Measurements from ENCODE around the gene SUB1.

SUB1 gene

GRCh38 chr5:32598260-32598937 is 13.0 kb downstream of the SUB1 start:
- Histone ChIP-seq H3K9me3 (ENCODE audit: control insufficient read depth in 2 of 2, low read length in 2 of 2) (no peaks in the 10 kb centered on the region), H3K27ac (ENCODE audit: low read depth in 2 of 2, low read length in 2 of 2) (no peak overlapping the region), H3K4me1 (ENCODE audit: control insufficient read depth in 2 of 2, insufficient read depth in 2 of 2, low read length in 2 of 2) (no peaks in the 10 kb centered on the region), H3K27me3 (ENCODE audit: control insufficient read depth in 2 of 2, insufficient read depth in 2 of 2, low read length in 2 of 2) (no peaks in the 10 kb centered on the region), H3K36me3 (ENCODE audit: control insufficient read depth in 2 of 2, insufficient read depth in 2 of 2, low read length in 2 of 2) (peaks cover 45 to 55% of the 10 kb centered on the region in 2 donors), H3K4me3 (ENCODE audit: low read length in 2 of 2) (no peak overlapping the region), H3K9ac (ENCODE audit: low read depth in 1 of 2, low read length in 2 of 2) (no peak overlapping the region)

- Histone ChIP-seq H3K36me3 (ENCODE audit: control insufficient read depth in 2 of 2, insufficient read depth in 2 of 2, low read length in 2 of 2) (peaks cover 40 to 53% of the 10 kb centered on the region in 2 donors), H3K9ac (ENCODE audit: low read depth in 1 of 2, low read length in 2 of 2) (no peak overlapping the region), H3K27ac (ENCODE audit: low read depth in 2 of 2, low read length in 2 of 2) (no peak overlapping the region), H3K27me3 (ENCODE audit: control insufficient read depth in 2 of 2, insufficient read depth in 2 of 2, low read length in 2 of 2) (no peaks in the 10 kb centered on the region), H3K9me3 (ENCODE audit: control insufficient read depth in 2 of 2, low read length in 2 of 2) (no peaks in the 10 kb centered on the region), H3K4me1 (ENCODE audit: control insufficient read depth in 2 of 2, insufficient read depth in 2 of 2, low read length in 2 of 2) (no peaks in the 10 kb centered on the region), H3K4me3 (ENCODE audit: low read length in 2 of 2) (no peak overlapping the region)
Observed at GRCh38 chr5:32598997-32599549, 13.7 kb downstream of the SUB1 start.

- Histone ChIP-seq H3K9me3 (ENCODE audit: control insufficient read depth in 2 of 2, low read length in 2 of 2) (no peaks in the 10 kb centered on the region), H3K36me3 (ENCODE audit: control insufficient read depth in 2 of 2, insufficient read depth in 2 of 2, low read length in 2 of 2) (peaks cover 36 to 45% of the 10 kb centered on the region in 2 donors), H3K27ac (ENCODE audit: low read depth in 2 of 2, low read length in 2 of 2) (no peak overlapping the region), H3K9ac (ENCODE audit: low read depth in 1 of 2, low read length in 2 of 2) (no peak overlapping the region), H3K27me3 (ENCODE audit: control insufficient read depth in 2 of 2, insufficient read depth in 2 of 2, low read length in 2 of 2) (no peaks in the 10 kb centered on the region), H3K4me3 (ENCODE audit: low read length in 2 of 2) (no peak overlapping the region), H3K4me1 (ENCODE audit: control insufficient read depth in 2 of 2, insufficient read depth in 2 of 2, low read length in 2 of 2) (no peaks in the 10 kb centered on the region)
Observed at GRCh38 chr5:32600054-32600622, 14.8 kb downstream of the SUB1 start.

GRCh38 chr5:32601623-32602295 is 16.4 kb downstream of the SUB1 start:
- H3K9me3 ChIP-seq (ENCODE audit: control insufficient read depth in 2 of 2, low read length in 2 of 2) = no peaks in the 10 kb centered on the region
- H3K4me3 ChIP-seq (ENCODE audit: low read length in 2 of 2) = no peak overlapping the region
- H3K4me1 ChIP-seq (ENCODE audit: control insufficient read depth in 2 of 2, insufficient read depth in 2 of 2, low read length in 2 of 2) = no peaks in the 10 kb centered on the region
- no peak overlapping the region for H3K9ac ChIP-seq (ENCODE audit: low read depth in 1 of 2, low read length in 2 of 2)
- no peaks in the 10 kb centered on the region for H3K27me3 ChIP-seq (ENCODE audit: control insufficient read depth in 2 of 2, insufficient read depth in 2 of 2, low read length in 2 of 2)
- peaks cover 31 to 35% of the 10 kb centered on the region in 2 donors for H3K36me3 ChIP-seq (ENCODE audit: control insufficient read depth in 2 of 2, insufficient read depth in 2 of 2, low read length in 2 of 2)
- H3K27ac ChIP-seq (ENCODE audit: low read depth in 2 of 2, low read length in 2 of 2) = no peak overlapping the region

- Histone ChIP-seq H3K4me1 (ENCODE audit: control insufficient read depth in 2 of 2, insufficient read depth in 2 of 2, low read length in 2 of 2) (no peaks in the 10 kb centered on the region), H3K9me3 (ENCODE audit: control insufficient read depth in 2 of 2, low read length in 2 of 2) (no peaks in the 10 kb centered on the region), H3K4me3 (ENCODE audit: low read length in 2 of 2) (no peak overlapping the region), H3K36me3 (ENCODE audit: control insufficient read depth in 2 of 2, insufficient read depth in 2 of 2, low read length in 2 of 2) (peaks cover 24 to 28% of the 10 kb centered on the region in 2 donors), H3K27me3 (ENCODE audit: control insufficient read depth in 2 of 2, insufficient read depth in 2 of 2, low read length in 2 of 2) (no peaks in the 10 kb centered on the region), H3K9ac (ENCODE audit: low read depth in 1 of 2, low read length in 2 of 2) (no peak overlapping the region), H3K27ac (ENCODE audit: low read depth in 2 of 2, low read length in 2 of 2) (no peak overlapping the region)
Observed at GRCh38 chr5:32602906-32603305, 17.5 kb downstream of the SUB1 start.

GRCh38 chr5:32604800-32605765 is 19.7 kb downstream of the SUB1 start:
- Histone ChIP-seq H3K36me3 (ENCODE audit: control insufficient read depth in 2 of 2, insufficient read depth in 2 of 2, low read length in 2 of 2) (peaks cover 9 to 15% of the 10 kb centered on the region in 2 donors), H3K9ac (ENCODE audit: low read depth in 1 of 2, low read length in 2 of 2) (no peak overlapping the region), H3K4me3 (ENCODE audit: low read length in 2 of 2) (no peak overlapping the region), H3K27ac (ENCODE audit: low read depth in 2 of 2, low read length in 2 of 2) (no peak overlapping the region), H3K4me1 (ENCODE audit: control insufficient read depth in 2 of 2, insufficient read depth in 2 of 2, low read length in 2 of 2) (no peaks in the 10 kb centered on the region), H3K9me3 (ENCODE audit: control insufficient read depth in 2 of 2, low read length in 2 of 2) (no peaks in the 10 kb centered on the region), H3K27me3 (ENCODE audit: control insufficient read depth in 2 of 2, insufficient read depth in 2 of 2, low read length in 2 of 2) (no peaks in the 10 kb centered on the region)

- no peaks in the 10 kb centered on the region for H3K9me3 ChIP-seq (ENCODE audit: control insufficient read depth in 2 of 2, low read length in 2 of 2)
- no peaks in the 10 kb centered on the region for H3K4me1 ChIP-seq (ENCODE audit: control insufficient read depth in 2 of 2, insufficient read depth in 2 of 2, low read length in 2 of 2)
- peaks cover 6 to 15% of the 10 kb centered on the region in 2 donors for H3K36me3 ChIP-seq (ENCODE audit: control insufficient read depth in 2 of 2, insufficient read depth in 2 of 2, low read length in 2 of 2)
- H3K9ac ChIP-seq (ENCODE audit: low read depth in 1 of 2, low read length in 2 of 2) = no peak overlapping the region
- no peak overlapping the region for H3K4me3 ChIP-seq (ENCODE audit: low read length in 2 of 2)
- H3K27ac ChIP-seq (ENCODE audit: low read depth in 2 of 2, low read length in 2 of 2) = no peak overlapping the region
- no peaks in the 10 kb centered on the region for H3K27me3 ChIP-seq (ENCODE audit: control insufficient read depth in 2 of 2, insufficient read depth in 2 of 2, low read length in 2 of 2)
Observed at GRCh38 chr5:32605766-32606152, 20.4 kb downstream of the SUB1 start.

GRCh38 chr5:32612134-32612888 is 27.0 kb downstream of the SUB1 start:
- H3K4me3 ChIP-seq (ENCODE audit: low read length in 2 of 2) = peak overlapping the region; percentile 4 to 42
- no peaks in the 10 kb centered on the region for H3K9me3 ChIP-seq (ENCODE audit: control insufficient read depth in 2 of 2, low read length in 2 of 2)
- H3K27ac ChIP-seq (ENCODE audit: low read depth in 2 of 2, low read length in 2 of 2) = peak overlapping the region in 1 of 2 donors; percentile 15
- no peak overlapping the region for H3K9ac ChIP-seq (ENCODE audit: low read depth in 1 of 2, low read length in 2 of 2)
- H3K27me3 ChIP-seq (ENCODE audit: control insufficient read depth in 2 of 2, insufficient read depth in 2 of 2, low read length in 2 of 2) = no peaks in the 10 kb centered on the region
- no peaks in the 10 kb centered on the region for H3K36me3 ChIP-seq (ENCODE audit: control insufficient read depth in 2 of 2, insufficient read depth in 2 of 2, low read length in 2 of 2)
- H3K4me1 ChIP-seq (ENCODE audit: control insufficient read depth in 2 of 2, insufficient read depth in 2 of 2, low read length in 2 of 2) = peaks cover 3 to 10% of the 10 kb centered on the region in 2 donors

GRCh38 chr5:32613050-32613672 is 27.8 kb downstream of the SUB1 start:
- no peaks in the 10 kb centered on the region for H3K9me3 ChIP-seq (ENCODE audit: control insufficient read depth in 2 of 2, low read length in 2 of 2)
- peak overlapping the region in 1 of 2 donors; percentile 15 for H3K27ac ChIP-seq (ENCODE audit: low read depth in 2 of 2, low read length in 2 of 2)
- H3K27me3 ChIP-seq (ENCODE audit: control insufficient read depth in 2 of 2, insufficient read depth in 2 of 2, low read length in 2 of 2) = no peaks in the 10 kb centered on the region
- peaks cover 3 to 10% of the 10 kb centered on the region in 2 donors for H3K4me1 ChIP-seq (ENCODE audit: control insufficient read depth in 2 of 2, insufficient read depth in 2 of 2, low read length in 2 of 2)
- peak overlapping the region; percentile 4 to 42 for H3K4me3 ChIP-seq (ENCODE audit: low read length in 2 of 2)
- H3K36me3 ChIP-seq (ENCODE audit: control insufficient read depth in 2 of 2, insufficient read depth in 2 of 2, low read length in 2 of 2) = no peaks in the 10 kb centered on the region
- H3K9ac ChIP-seq (ENCODE audit: low read depth in 1 of 2, low read length in 2 of 2) = no peak overlapping the region

All from mucosa of rectum (tissue), 2 donors.